22Rv1 (cell line): ENCODE data around the gene GAB2.

Source experiments
- H3K27ac ChIP-seq: fragments of 450-650 bp; 2 replicates; pipeline ENCODE4 v1.5.1; 2017
- CTCF ChIP-seq: fragments of 450-650 bp; IDR thresholded peaks from 2 replicates; pipeline ENCODE4 v1.5.1; 2017; ENCODE audit warnings: mild to moderate bottlenecking
- ZFX ChIP-seq: fragments of 450-650 bp; IDR thresholded peaks from 2 replicates; pipeline ENCODE4 v1.6.1; 2017; ENCODE audit warnings: antibody characterized with exemption, borderline replicate concordance

GAB2 gene

GRCh38 chr11:78327945-78328344 lies 89.7 kb downstream of the GAB2 start:
- no peak overlapping the region for H3K27ac ChIP-seq
- TF ChIP-seq CTCF, result no peak
- TF ChIP-seq ZFX, result no peak

- H3K27ac ChIP-seq, result no peak overlapping the region
- TF ChIP-seq ZFX, result no peak
- TF ChIP-seq CTCF, result no peak
These were observed 92.3 kb downstream of the GAB2 start for GRCh38 chr11:78325274-78325781.

- TF ChIP-seq ZFX (no peak), CTCF (no peak)
- no peak overlapping the region for H3K27ac ChIP-seq
These were observed 94.3 kb downstream of the GAB2 start for GRCh38 chr11:78323363-78323762.

- no peak overlapping the region for H3K27ac ChIP-seq
These were observed 98.1 kb downstream of the GAB2 start for GRCh38 chr11:78319453-78319955.

GRCh38 chr11:78318321-78319114 lies 99.1 kb downstream of the GAB2 start:
- no peak overlapping the region for H3K27ac ChIP-seq
- TF ChIP-seq CTCF (no peak), ZFX (no peak)

More at GRCh38 chr11:78319453-78319955, 98.1 kb downstream of the GAB2 start:
- TF ChIP-seq ZFX (no peak), CTCF (no peak)

- no peak overlapping the region for H3K27ac ChIP-seq
- TF ChIP-seq CTCF, result no peak
- no peak for TF ChIP-seq ZFX
These were observed 101.9 kb downstream of the GAB2 start for GRCh38 chr11:78315724-78316123.

- TF ChIP-seq CTCF (no peak), ZFX (no peak)
- no peak overlapping the region for H3K27ac ChIP-seq
These were observed 102.9 kb downstream of the GAB2 start for GRCh38 chr11:78314762-78315161.
